ENCODE measurements around the gene CAB39L. TPM values are rescaled to one million over a fixed set of nuclear protein-coding genes. Genes with fewer than 3 reads are reported as not detected.

CAB39L gene
- total RNA-seq (10 to 100 TPM; 38.8 to 44.1 TPM), polyA plus RNA-seq (ENCODE audit: insufficient read length in 2 of 2) (10 to 100 TPM; 31.8 to 34.2 TPM)
- long read RNA-seq, donor 1, transcript CAB39L-205 (11 exons, 2,416 nt): major isoform, 9 of 17 reads
- long read RNA-seq, donor 1, partial matches to known transcripts: 7 of 17 reads
- long read RNA-seq, donor 1, other reads (novel, unspliced or antisense): 0 of 17 reads
- long read RNA-seq, donor 2, partial matches to known transcripts: 0 of 3 reads
- long read RNA-seq, donor 2, other reads (novel, unspliced or antisense): 0 of 3 reads
- long read RNA-seq, donor 3, partial matches to known transcripts: 0 of 5 reads
- long read RNA-seq, donor 3, other reads (novel, unspliced or antisense): 0 of 5 reads
- long read RNA-seq, donor 4, partial matches to known transcripts: 5 of 6 reads
- long read RNA-seq, donor 4, other reads (novel, unspliced or antisense): 0 of 6 reads

GRCh38 chr13:49443704-49444523 is at the start of gene CAB39L, which contains the start of gene SETDB2:
CAB39L (minus strand) TSS chr13:49444064; CDS start chr13:49382910, 61,154 bp downstream.
SETDB2 (plus strand) TSS chr13:49444274; CDS start chr13:49451894, 7,620 bp downstream.
- Histone ChIP-seq H3K4me1 (ENCODE audit: control insufficient read depth, insufficient read depth, low read length) (peaks cover 4% of the 10 kb centered on the region), H3K4me3 (ENCODE audit: low read depth, low read length) (peak within 1 kb of the TSS; percentile 93), H3K27me3 (ENCODE audit: control insufficient read depth, insufficient read depth, low read length) (no peaks in the 10 kb centered on the region), H3K36me3 (ENCODE audit: control insufficient read depth, insufficient read depth, low read length) (no peaks in the 10 kb centered on the region), H3K27ac (ENCODE audit: low read depth, low read length) (peak within 1 kb of the TSS; percentile 99), H3K9me3 (ENCODE audit: control insufficient read depth, insufficient read depth, low read length) (no peaks in the 10 kb centered on the region)
- peak; percentile 91 to 99 (median 96) for DNase-seq (ENCODE audit: low read depth in 4 of 6, low spot score in 6 of 6)
- under 1% methylated on average over 53 of the region's 53 CpGs for WGBS (ENCODE audit: insufficient coverage)

- no peak overlapping the region for H3K27ac ChIP-seq (ENCODE audit: low read depth, low read length)
- H3K4me3 ChIP-seq (ENCODE audit: low read depth, low read length): no peak overlapping the region
- no peaks in the 10 kb centered on the region for H3K4me1 ChIP-seq (ENCODE audit: control insufficient read depth, insufficient read depth, low read length)
- no peaks in the 10 kb centered on the region for H3K27me3 ChIP-seq (ENCODE audit: control insufficient read depth, insufficient read depth, low read length)
- peaks cover 5% of the 10 kb centered on the region for H3K36me3 ChIP-seq (ENCODE audit: control insufficient read depth, insufficient read depth, low read length)
- no peak for DNase-seq (ENCODE audit: low read depth in 4 of 6, low spot score in 6 of 6)
- WGBS (ENCODE audit: insufficient coverage): no CpG with 5 or more reads among the region's 2 CpGs
- H3K9me3 ChIP-seq (ENCODE audit: control insufficient read depth, insufficient read depth, low read length): no peaks in the 10 kb centered on the region
Measured at GRCh38 chr13:49488563-49488962, 44.7 kb upstream of the CAB39L start.

- H3K4me3 ChIP-seq (ENCODE audit: low read depth, low read length): no peak overlapping the region
- H3K27me3 ChIP-seq (ENCODE audit: control insufficient read depth, insufficient read depth, low read length): no peaks in the 10 kb centered on the region
- H3K27ac ChIP-seq (ENCODE audit: low read depth, low read length): no peak overlapping the region
- 100% methylated on average over 1 of the region's 5 CpGs for WGBS (ENCODE audit: insufficient coverage)
- peaks cover 14% of the 10 kb centered on the region for H3K36me3 ChIP-seq (ENCODE audit: control insufficient read depth, insufficient read depth, low read length)
- no peaks in the 10 kb centered on the region for H3K4me1 ChIP-seq (ENCODE audit: control insufficient read depth, insufficient read depth, low read length)
- H3K9me3 ChIP-seq (ENCODE audit: control insufficient read depth, insufficient read depth, low read length): no peaks in the 10 kb centered on the region
- no peak for DNase-seq (ENCODE audit: low read depth in 4 of 6, low spot score in 6 of 6)
Measured at GRCh38 chr13:49481788-49482187, 37.9 kb upstream of the CAB39L start.

- H3K4me3 ChIP-seq (ENCODE audit: low read depth, low read length): no peak overlapping the region
- WGBS (ENCODE audit: insufficient coverage): no CpG with 5 or more reads among the region's 7 CpGs
- H3K4me1 ChIP-seq (ENCODE audit: control insufficient read depth, insufficient read depth, low read length): no peaks in the 10 kb centered on the region
- no peaks in the 10 kb centered on the region for H3K9me3 ChIP-seq (ENCODE audit: control insufficient read depth, insufficient read depth, low read length)
- H3K36me3 ChIP-seq (ENCODE audit: control insufficient read depth, insufficient read depth, low read length): peaks cover 14% of the 10 kb centered on the region
- no peak overlapping the region for H3K27ac ChIP-seq (ENCODE audit: low read depth, low read length)
- no peaks in the 10 kb centered on the region for H3K27me3 ChIP-seq (ENCODE audit: control insufficient read depth, insufficient read depth, low read length)
- no peak for DNase-seq (ENCODE audit: low read depth in 4 of 6, low spot score in 6 of 6)
Measured at GRCh38 chr13:49476529-49476928, 32.7 kb upstream of the CAB39L start.

GRCh38 chr13:49472186-49472585 is 28.3 kb upstream of the CAB39L start:
- Histone ChIP-seq H3K4me3 (ENCODE audit: low read depth, low read length) (no peak overlapping the region), H3K27ac (ENCODE audit: low read depth, low read length) (no peak overlapping the region), H3K36me3 (ENCODE audit: control insufficient read depth, insufficient read depth, low read length) (peaks cover 17% of the 10 kb centered on the region), H3K9me3 (ENCODE audit: control insufficient read depth, insufficient read depth, low read length) (no peaks in the 10 kb centered on the region), H3K27me3 (ENCODE audit: control insufficient read depth, insufficient read depth, low read length) (no peaks in the 10 kb centered on the region), H3K4me1 (ENCODE audit: control insufficient read depth, insufficient read depth, low read length) (no peaks in the 10 kb centered on the region)
- WGBS (ENCODE audit: insufficient coverage): no CpG with 5 or more reads among the region's 1 CpG
- no peak for DNase-seq (ENCODE audit: low read depth in 4 of 6, low spot score in 6 of 6)

GRCh38 chr13:49466292-49466838 is 22.5 kb upstream of the CAB39L start:
- H3K36me3 ChIP-seq (ENCODE audit: control insufficient read depth, insufficient read depth, low read length): peaks cover 23% of the 10 kb centered on the region
- H3K9me3 ChIP-seq (ENCODE audit: control insufficient read depth, insufficient read depth, low read length): no peaks in the 10 kb centered on the region
- 57% methylated on average over 2 of the region's 5 CpGs for WGBS (ENCODE audit: insufficient coverage)
- H3K4me1 ChIP-seq (ENCODE audit: control insufficient read depth, insufficient read depth, low read length): no peaks in the 10 kb centered on the region
- H3K27me3 ChIP-seq (ENCODE audit: control insufficient read depth, insufficient read depth, low read length): no peaks in the 10 kb centered on the region
- H3K4me3 ChIP-seq (ENCODE audit: low read depth, low read length): no peak overlapping the region
- H3K27ac ChIP-seq (ENCODE audit: low read depth, low read length): no peak overlapping the region
- DNase-seq (ENCODE audit: low read depth in 4 of 6, low spot score in 6 of 6): no peak

- peak in 1 of 6 donors; percentile 14 for DNase-seq (ENCODE audit: low read depth in 4 of 6, low spot score in 6 of 6)
- Histone ChIP-seq H3K27me3 (ENCODE audit: control insufficient read depth, insufficient read depth, low read length) (no peaks in the 10 kb centered on the region), H3K4me3 (ENCODE audit: low read depth, low read length) (no peak overlapping the region), H3K36me3 (ENCODE audit: control insufficient read depth, insufficient read depth, low read length) (peaks cover 15% of the 10 kb centered on the region), H3K27ac (ENCODE audit: low read depth, low read length) (no peak overlapping the region), H3K9me3 (ENCODE audit: control insufficient read depth, insufficient read depth, low read length) (no peaks in the 10 kb centered on the region), H3K4me1 (ENCODE audit: control insufficient read depth, insufficient read depth, low read length) (no peaks in the 10 kb centered on the region)
- 100% methylated on average over 2 of the region's 4 CpGs for WGBS (ENCODE audit: insufficient coverage)
Measured at GRCh38 chr13:49464621-49465325, 20.9 kb upstream of the CAB39L start.

GRCh38 chr13:49464085-49464484 is 20.2 kb upstream of the CAB39L start:
- Histone ChIP-seq H3K9me3 (ENCODE audit: control insufficient read depth, insufficient read depth, low read length) (no peaks in the 10 kb centered on the region), H3K36me3 (ENCODE audit: control insufficient read depth, insufficient read depth, low read length) (peaks cover 15% of the 10 kb centered on the region), H3K4me3 (ENCODE audit: low read depth, low read length) (no peak overlapping the region), H3K27ac (ENCODE audit: low read depth, low read length) (no peak overlapping the region), H3K4me1 (ENCODE audit: control insufficient read depth, insufficient read depth, low read length) (no peaks in the 10 kb centered on the region), H3K27me3 (ENCODE audit: control insufficient read depth, insufficient read depth, low read length) (no peaks in the 10 kb centered on the region)
- no CpG with 5 or more reads among the region's 1 CpG for WGBS (ENCODE audit: insufficient coverage)
- no peak for DNase-seq (ENCODE audit: low read depth in 4 of 6, low spot score in 6 of 6)

GRCh38 chr13:49459580-49459979 is 15.7 kb upstream of the CAB39L start:
- no peak for DNase-seq (ENCODE audit: low read depth in 4 of 6, low spot score in 6 of 6)
- H3K9me3 ChIP-seq (ENCODE audit: control insufficient read depth, insufficient read depth, low read length): no peaks in the 10 kb centered on the region
- H3K4me3 ChIP-seq (ENCODE audit: low read depth, low read length): no peak overlapping the region
- H3K27ac ChIP-seq (ENCODE audit: low read depth, low read length): no peak overlapping the region
- no peaks in the 10 kb centered on the region for H3K4me1 ChIP-seq (ENCODE audit: control insufficient read depth, insufficient read depth, low read length)
- no CpG with 5 or more reads among the region's 1 CpG for WGBS (ENCODE audit: insufficient coverage)
- no peaks in the 10 kb centered on the region for H3K27me3 ChIP-seq (ENCODE audit: control insufficient read depth, insufficient read depth, low read length)
- H3K36me3 ChIP-seq (ENCODE audit: control insufficient read depth, insufficient read depth, low read length): peaks cover 13% of the 10 kb centered on the region
